Stimulated activated CD4-positive, alpha-beta T cell treated with anti-CD3 and anti-CD28 coated beads, Interleukin-4, amount 100 ng/mL, for 4 hours (primary cell): ENCODE measurements around the gene LARGE1.

ENCODE experiments used
- DNase-seq, 2 experiments: peaks; one replicate each; pipeline ENCODE4 v3.0.0-alpha.2; 2020

LARGE1 gene

DNA sequence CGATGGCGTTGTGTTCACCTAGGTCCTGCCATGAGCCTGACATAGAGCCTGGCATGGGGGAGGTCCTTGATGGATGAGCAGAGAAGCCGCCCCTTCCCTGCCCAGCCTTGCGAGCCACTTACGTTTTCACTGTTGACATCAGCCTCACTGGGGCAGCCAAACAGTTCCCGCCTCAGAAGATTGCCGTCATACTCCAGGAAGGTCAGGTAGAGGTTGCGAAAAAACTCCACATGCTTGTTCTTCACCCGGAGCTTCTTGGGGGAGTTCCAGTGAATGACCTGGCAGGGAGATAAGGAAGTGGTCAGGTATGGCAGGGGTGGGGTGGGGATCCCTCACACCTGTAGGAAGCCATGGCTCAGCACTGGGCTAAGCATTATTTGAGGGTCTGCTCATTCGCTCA lies 582.8 kb downstream of the LARGE1 start:
- no peak for DNase-seq

GRCh38 chr22:33335611-33336279 lies 584.5 kb downstream of the LARGE1 start:
- DNase-seq: no peak

- DNase-seq: no peak
These were observed 587.7 kb downstream of the LARGE1 start for GRCh38 chr22:33332538-33332937.

DNA sequence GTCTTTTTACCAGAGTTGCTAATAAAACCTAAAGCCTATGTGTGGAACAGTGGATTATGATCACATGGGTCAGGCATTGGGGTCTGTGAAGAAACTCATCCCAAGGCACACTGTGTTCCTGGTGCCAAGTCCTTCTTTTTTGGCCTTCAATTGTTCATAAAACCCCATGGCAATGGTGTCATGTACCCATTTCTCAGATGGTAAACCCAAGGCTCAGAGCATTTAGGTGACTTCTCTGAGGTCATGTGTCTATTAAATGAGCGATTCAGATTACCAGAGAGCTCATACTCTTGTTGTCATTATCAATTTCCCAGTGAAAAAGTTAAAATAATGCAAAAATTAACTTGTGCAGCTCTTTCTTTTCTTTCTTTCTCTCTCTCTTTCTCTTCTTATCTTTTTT lies 589.3 kb downstream of the LARGE1 start:
- DNase-seq: no peak

- no peak for DNase-seq
These were observed 589.7 kb downstream of the LARGE1 start for GRCh38 chr22:33330534-33330933.

GRCh38 chr22:33329398-33329797 lies 590.9 kb downstream of the LARGE1 start:
- DNase-seq: no peak

DNA sequence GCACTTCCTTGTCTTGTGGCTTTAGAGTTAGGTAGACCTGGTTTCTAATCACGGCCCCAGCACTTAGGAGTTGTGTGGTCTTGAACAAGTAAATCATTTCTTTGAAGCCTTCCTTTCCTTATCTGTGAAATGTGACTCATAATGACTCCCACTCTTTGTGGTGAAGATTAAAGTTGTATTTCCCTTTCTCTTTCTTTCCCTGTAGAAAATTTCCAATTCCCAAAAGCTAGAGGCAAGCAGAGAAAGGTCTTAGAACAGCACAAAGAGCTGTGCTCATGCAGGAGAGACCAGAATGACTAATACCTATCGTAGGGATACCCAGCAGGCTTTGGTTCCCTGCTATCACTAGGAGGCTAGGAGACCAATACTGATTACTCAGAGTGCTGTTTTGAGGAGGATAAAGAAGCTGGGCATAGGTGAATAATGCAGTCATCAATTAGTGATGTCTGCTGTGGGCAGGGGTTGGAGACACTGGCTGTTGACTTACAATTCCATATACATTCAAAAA lies 591.4 kb downstream of the LARGE1 start:
- DNase-seq: no peak

DNA sequence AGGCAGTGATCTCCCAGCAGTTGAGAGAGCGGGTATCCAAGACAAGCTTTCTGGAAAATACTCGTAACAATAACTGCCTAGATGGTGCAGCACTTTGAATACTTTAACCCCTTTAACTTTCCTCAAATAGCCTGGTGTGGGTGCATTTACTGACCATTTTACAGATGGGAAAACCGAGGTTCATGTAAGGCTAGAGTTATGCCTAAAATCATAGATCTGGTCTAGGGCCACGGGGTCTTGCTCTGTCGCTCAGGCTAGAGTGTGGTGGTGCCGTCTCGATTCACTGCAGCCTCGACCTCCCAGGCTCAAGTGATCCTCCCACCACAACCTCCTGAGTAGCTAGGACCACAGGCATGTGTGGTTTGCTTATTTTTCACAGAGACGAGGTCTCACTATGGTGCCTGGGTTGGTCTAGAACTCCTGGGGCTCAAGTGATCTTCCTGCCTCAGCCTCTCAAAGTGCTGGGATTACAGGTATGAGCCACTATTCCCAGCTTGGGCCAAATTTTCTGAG lies 592.9 kb downstream of the LARGE1 start:
- DNase-seq: no peak

DNA sequence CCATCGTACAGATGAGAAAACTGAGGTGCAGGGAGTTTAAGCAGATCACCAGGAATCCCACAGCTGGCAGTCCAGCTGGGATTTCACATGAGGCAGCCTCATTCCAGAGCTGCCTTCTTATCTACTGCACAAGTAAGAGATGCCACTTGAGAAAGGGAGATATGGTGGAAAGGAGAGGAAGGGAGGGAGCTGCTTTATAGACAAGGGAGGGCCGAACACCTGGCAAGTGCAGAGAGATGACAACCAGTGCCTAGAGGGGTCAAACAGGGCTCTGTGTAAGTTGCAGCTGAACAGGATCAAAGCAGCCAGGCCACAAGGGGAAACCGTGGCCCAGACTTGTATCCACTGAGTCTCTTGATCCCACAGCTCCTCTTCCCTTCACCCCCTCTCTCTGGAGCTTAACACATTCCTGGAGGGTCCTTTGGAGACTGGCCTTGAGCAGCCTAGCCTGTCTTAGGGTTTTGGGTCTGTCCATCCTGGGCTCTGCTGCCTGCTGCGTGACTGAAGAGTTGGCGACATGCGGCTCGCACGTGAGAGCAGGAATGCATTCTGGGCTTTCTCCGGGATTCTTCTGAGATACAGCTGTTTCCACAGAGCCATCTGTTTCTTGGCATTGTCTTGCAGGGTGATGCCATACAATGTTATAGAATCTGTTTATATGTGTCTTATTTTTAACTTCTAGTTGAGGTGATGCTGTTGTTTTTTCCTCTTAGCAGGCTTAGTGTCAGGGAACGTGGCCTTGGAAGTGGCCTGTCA lies 593.6 kb downstream of the LARGE1 start:
- DNase-seq: no peak

DNA sequence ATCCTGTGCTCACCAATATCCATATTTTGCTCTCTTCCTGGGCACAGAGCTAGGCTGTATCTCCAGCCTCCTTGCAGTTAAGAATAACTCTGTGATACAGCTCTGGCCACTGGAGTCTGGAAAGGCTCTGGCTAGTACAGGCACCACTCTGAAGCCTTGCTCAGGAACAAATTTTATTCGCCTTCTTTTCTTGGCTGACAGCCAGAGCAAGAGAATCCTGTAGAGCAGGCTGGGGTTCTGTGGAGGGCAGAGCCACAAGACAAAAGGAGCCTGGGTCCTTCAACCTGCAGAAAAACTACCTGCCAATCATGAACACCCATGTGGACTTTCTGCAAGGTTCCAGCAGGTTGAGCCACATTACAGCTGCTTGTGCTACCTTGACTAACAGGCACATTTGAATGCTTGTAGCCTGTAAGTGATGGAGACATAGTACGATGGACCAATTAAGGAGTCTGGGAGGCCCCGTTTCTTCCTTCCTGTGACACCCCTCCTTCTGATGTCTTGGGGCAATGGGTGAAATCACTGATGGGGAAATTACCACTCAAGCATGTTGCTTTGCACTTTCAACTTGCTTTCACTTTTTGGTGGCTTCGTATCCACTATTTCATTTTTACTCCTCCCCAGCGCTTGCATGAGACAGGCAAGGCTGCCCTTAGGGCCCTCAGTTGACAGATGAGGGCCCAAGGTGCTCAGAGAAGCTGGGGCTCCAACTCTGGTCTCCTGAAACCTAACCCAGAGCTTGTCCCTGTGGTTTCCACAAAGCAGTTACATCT lies 594.9 kb downstream of the LARGE1 start:
- DNase-seq: no peak

GRCh38 chr22:33324228-33324627 lies 596.0 kb downstream of the LARGE1 start:
- DNase-seq: no peak

GRCh38 chr22:33321466-33321865 lies 598.8 kb downstream of the LARGE1 start:
- DNase-seq: no peak

DNA sequence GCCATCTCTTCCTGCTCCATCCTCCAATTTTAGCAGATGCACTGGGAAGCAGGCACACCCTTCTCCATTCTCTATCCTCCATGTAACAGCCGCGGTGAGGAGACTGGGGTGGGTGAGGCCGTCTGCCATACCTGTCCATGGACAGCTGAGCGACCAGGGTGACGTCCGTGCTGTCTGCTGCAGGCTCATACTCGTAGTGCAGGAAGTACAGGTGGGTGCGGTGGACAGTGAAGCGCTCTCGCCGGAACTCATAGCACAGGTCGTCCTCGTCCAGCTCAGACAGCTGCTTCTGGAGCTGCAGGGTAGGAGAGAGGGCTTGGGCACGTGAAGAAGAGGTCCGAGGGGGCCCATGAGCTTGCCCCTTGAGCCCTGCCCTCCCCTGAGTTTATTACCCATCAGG lies 604.3 kb downstream of the LARGE1 start:
- DNase-seq: no peak

- DNase-seq: no peak
These were observed 605.2 kb downstream of the LARGE1 start for GRCh38 chr22:33315117-33315516.

GRCh38 chr22:33314316-33314715 lies 606.0 kb downstream of the LARGE1 start:
- DNase-seq: no peak

DNA sequence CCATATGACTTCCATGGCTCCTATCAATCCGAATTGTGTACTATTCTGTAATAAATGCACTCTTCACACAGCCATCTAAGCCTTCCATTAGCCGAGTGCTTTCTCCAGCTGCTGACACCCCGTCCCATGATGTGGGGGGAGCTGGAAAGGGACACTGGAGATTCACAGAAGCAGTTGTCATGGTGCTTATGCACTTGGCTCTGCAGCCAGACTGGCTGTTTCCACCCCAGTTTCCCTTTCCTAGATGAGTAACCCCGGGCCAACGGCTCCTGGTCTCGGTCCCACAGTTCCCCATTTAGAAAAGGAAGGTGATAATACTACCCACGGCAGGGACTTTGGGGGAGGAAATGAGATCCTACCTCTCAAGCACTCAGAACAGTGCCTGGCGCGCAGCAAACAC lies 617.2 kb downstream of the LARGE1 start:
- no peak for DNase-seq

GRCh38 chr22:33302549-33302948 lies 617.7 kb downstream of the LARGE1 start:
- no peak for DNase-seq

GRCh38 chr22:33302049-33302545 lies 618.2 kb downstream of the LARGE1 start:
- peak; percentile 4 to 50 for DNase-seq

DNA sequence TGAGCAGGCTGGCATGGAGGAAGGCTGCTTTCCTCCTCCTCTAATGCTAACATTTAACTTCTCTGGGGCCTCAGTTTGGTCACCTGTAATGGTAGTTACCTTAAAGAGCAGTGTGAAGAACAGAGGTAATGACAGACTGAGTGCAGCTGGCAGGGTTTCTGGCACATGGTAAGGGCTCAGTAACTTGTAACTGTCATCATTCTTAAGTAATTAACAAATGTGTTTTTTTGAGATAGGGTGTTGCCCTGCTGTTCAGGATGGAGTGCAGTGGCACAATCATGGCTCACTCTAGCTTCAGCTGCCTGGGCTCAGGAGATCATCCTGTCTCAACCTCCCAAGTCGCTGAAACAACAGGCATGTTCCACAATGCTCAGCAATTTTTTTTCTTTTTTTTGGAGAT lies 620.1 kb downstream of the LARGE1 start:
- DNase-seq: no peak

DNA sequence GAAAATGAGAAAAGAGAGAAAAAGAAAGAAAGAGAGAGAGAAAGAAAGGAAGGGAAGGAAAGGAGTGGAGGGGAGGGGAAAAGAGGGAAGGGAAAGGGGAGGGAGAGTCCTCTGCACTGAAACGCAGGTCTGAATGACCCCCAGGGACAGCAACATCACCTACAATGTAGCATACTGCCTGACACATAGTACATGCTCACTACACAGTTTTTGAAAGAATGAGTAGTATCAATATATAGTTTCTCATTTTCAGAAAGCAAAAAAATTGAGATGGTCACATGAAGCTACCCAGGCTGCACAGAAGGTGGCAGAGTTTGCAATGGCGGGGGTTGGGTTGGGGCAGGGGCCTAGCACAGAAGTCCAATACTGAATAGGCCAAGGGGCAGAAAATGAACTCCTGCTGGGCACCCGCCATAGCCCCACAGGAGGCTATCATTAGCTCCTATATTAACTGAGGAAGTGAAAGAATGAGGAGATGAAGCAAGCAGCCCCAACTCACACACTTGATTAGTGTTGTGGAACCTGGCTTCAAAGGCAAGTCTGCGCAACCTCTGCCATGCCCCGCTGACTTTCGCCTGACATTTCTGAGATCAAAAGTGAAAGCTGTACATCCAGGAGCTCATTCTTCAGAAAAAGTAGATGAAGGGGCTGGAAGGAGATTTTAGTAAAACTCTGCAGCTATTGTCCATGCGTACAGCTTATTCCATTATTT lies 620.9 kb downstream of the LARGE1 start:
- no peak for DNase-seq

DNA sequence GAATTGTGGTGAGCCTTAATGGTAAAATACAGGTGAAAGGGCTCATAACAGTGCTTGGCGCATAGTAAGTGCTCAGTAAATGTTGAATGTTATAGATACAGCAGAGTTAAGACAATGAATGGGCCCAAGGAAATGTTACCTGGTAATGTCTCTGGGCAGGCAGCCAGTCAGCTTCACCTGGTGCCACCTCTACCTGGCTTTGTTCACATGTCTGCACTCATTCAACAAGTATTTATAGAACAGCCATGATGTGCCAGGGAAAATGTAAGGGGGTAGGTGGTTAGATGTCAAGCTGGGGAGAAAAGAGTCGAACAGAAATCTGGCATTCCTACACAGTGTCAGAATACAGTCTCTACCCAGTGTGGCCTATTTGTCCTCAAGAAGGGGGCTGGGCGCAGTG lies 623.3 kb downstream of the LARGE1 start:
- no peak for DNase-seq

- no peak for DNase-seq
These were observed 632.2 kb downstream of the LARGE1 start for GRCh38 chr22:33288078-33288477.

DNA sequence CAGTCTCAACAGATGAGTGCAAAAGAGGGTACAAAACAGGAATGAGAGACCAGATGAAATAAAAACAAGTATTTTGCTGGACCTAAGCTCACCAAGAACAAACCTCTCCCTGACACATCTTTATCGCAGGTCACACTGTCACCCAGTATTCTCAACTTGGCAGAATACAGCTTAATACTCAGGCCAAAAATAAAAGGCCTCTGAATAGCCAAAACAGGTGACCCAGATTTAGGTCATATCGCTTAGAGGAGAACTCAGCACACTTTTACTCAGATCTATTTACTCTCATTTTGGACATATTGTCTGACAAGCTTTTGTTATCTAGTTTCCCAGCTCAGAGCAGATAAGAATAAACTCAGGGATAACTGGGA lies 645.2 kb downstream of the LARGE1 start:
- no peak for DNase-seq
